ENCODE measurements around the gene COX8C. TPM values are rescaled to one million over a fixed set of nuclear protein-coding genes. Genes with fewer than 3 reads are reported as not detected.

Gene COX8C
- total RNA-seq, 1 donor from 2014 or later: not detected

GRCh38 chr14:93309427-93309966, 37.5 kb upstream of the COX8C start:
- DNase-seq (no peak), ATAC-seq (no peak)
- H3K27ac ChIP-seq: no peak overlapping the region
- H3K4me1 ChIP-seq: peaks cover 24% of the 10 kb centered on the region
- H3K27me3 ChIP-seq (ENCODE audit: low read depth): no peaks in the 10 kb centered on the region
- no peaks in the 10 kb centered on the region for H3K9me3 ChIP-seq
- intact Hi-C loops (cut with DNase I): no loop called here
- no peak overlapping the region for H3K4me3 ChIP-seq
- no peaks in the 10 kb centered on the region for H3K36me3 ChIP-seq
- TF ChIP-seq CTCF (IDR thresholded peaks at IDR 0.05): no peak

GRCh38 chr14:93311082-93311481, 35.9 kb upstream of the COX8C start:
- H3K27me3 ChIP-seq (ENCODE audit: low read depth): no peaks in the 10 kb centered on the region
- peaks cover 11% of the 10 kb centered on the region for H3K4me1 ChIP-seq
- no peaks in the 10 kb centered on the region for H3K9me3 ChIP-seq
- DNase-seq (no peak), ATAC-seq (no peak)
- no peaks in the 10 kb centered on the region for H3K36me3 ChIP-seq
- H3K4me3 ChIP-seq: no peak overlapping the region
- TF ChIP-seq CTCF (IDR thresholded peaks at IDR 0.05): no peak
- H3K27ac ChIP-seq: no peak overlapping the region
- intact Hi-C loops (cut with DNase I): no loop called here

GRCh38 chr14:93315575-93315974, 31.4 kb upstream of the COX8C start:
- intact Hi-C loops (cut with DNase I): no loop called here
- DNase-seq (no peak), ATAC-seq (no peak)
- no peaks in the 10 kb centered on the region for H3K27me3 ChIP-seq (ENCODE audit: low read depth)
- peaks cover 39% of the 10 kb centered on the region for H3K4me1 ChIP-seq
- H3K27ac ChIP-seq: no peak overlapping the region
- no peak for TF ChIP-seq CTCF (IDR thresholded peaks at IDR 0.05)
- H3K36me3 ChIP-seq: no peaks in the 10 kb centered on the region
- no peak overlapping the region for H3K4me3 ChIP-seq
- H3K9me3 ChIP-seq: no peaks in the 10 kb centered on the region

GRCh38 chr14:93316716-93317115, 30.3 kb upstream of the COX8C start:
- H3K4me1 ChIP-seq: peaks cover 39% of the 10 kb centered on the region
- TF ChIP-seq CTCF (IDR thresholded peaks at IDR 0.05): no peak

DNA sequence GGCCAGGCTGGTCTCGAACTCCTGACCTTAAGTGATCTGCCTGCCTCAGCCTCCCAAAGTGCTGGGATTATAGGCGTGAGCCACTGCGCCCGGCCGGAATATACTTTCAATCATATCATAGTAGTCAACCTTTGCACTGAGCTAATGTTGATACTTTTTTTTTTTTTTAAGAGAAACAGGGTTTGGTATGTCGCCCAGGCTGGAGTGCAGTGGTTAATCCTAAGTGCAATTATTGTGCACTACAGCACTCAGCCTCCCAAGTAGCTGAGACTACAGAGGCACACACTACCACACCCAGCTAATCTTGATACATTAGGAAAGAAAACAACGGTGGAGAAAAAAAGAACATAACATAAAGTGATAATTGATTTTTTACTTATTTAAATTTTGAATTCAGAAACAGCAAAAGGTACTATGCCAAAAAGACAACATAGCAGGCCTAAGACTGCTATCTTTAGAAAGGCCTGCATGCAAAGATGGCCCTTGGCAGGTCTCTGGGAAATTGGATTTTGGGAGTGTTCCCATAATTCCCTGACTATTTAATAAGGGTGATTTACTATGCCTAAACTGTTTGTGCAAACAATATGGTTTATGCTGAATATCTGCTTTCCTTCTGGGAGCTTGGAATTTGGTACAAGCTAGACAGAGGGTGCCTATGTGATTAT, 29.6 kb upstream of the COX8C start:
- DNase-seq: no peak
- no peak overlapping the region for H3K4me3 ChIP-seq
- no peaks in the 10 kb centered on the region for H3K27me3 ChIP-seq (ENCODE audit: low read depth)
- H3K36me3 ChIP-seq: no peaks in the 10 kb centered on the region
- intact Hi-C loops (cut with DNase I): no loop called here
- H3K4me1 ChIP-seq: peaks cover 39% of the 10 kb centered on the region
- no peaks in the 10 kb centered on the region for H3K9me3 ChIP-seq
- H3K27ac ChIP-seq: no peak overlapping the region
- ATAC-seq: peak; percentile 87 to 88
- no peak for TF ChIP-seq CTCF (IDR thresholded peaks at IDR 0.05)

More at GRCh38 chr14:93316716-93317115, 30.3 kb upstream of the COX8C start:
- Histone ChIP-seq H3K4me3 (no peak overlapping the region), H3K27ac (no peak overlapping the region), H3K36me3 (no peaks in the 10 kb centered on the region), H3K9me3 (no peaks in the 10 kb centered on the region), H3K27me3 (ENCODE audit: low read depth) (no peaks in the 10 kb centered on the region)
- no peak for DNase-seq
- intact Hi-C loops (cut with DNase I): no loop called here
- no peak for ATAC-seq

Measured in lower lobe of right lung (tissue), 2 donors.